GM23248 (cell line): Measurements from ENCODE around the gene STRADA. TPM values are rescaled to one million over a fixed set of nuclear protein-coding genes. Genes with fewer than 3 reads are reported as not detected.

Experiments used
- DNase-seq: peaks from one replicate; pipeline ENCODE4 v3.0.0-alpha.2; 2015
- H2AFZ ChIP-seq: fragments of 200-600 bp; sonication (generic); 2 replicates; pipeline ENCODE4 v1.6.1; 2016; ENCODE audit warnings: antibody characterized with exemption
- H3F3A ChIP-seq: fragments of 200-600 bp; sonication (generic); 2 replicates; pipeline ENCODE4 v1.6.1; 2016; ENCODE audit warnings: mild to moderate bottlenecking, antibody characterized with exemption, mixed run types; ENCODE audit not compliant: insufficient read depth
- H3K27ac ChIP-seq: fragments of 200-600 bp; sonication (generic); 2 replicates; pipeline ENCODE4 v1.5.1; 2016; ENCODE audit warnings: mild to moderate bottlenecking
- H3K27me3 ChIP-seq: fragments of 200-600 bp; sonication (generic); replicated peaks from 2 replicates; pipeline ENCODE4 v1.6.1; 2016; ENCODE audit warnings: mild to moderate bottlenecking; ENCODE audit not compliant: insufficient read depth
- H3K36me3 ChIP-seq: fragments of 200-600 bp; sonication (generic); 2 replicates; pipeline ENCODE4 v1.6.1; 2016; ENCODE audit warnings: low read depth, mild to moderate bottlenecking
- H3K4me1 ChIP-seq: fragments of 200-600 bp; sonication (generic); 2 replicates; pipeline ENCODE4 v1.6.1; 2016; ENCODE audit warnings: mild to moderate bottlenecking; ENCODE audit not compliant: insufficient read depth
- H3K4me2 ChIP-seq: fragments of 200-600 bp; sonication (generic); one replicate; pipeline ENCODE4 v1.6.1; 2016; ENCODE audit warnings: mild to moderate bottlenecking; ENCODE audit not compliant: unreplicated experiment
- H3K4me3 ChIP-seq: fragments of 200-600 bp; sonication (generic); 2 replicates; pipeline ENCODE4 v1.5.1; 2016; ENCODE audit warnings: mild to moderate bottlenecking
- H3K79me2 ChIP-seq: fragments of 200-600 bp; sonication (generic); 2 replicates; pipeline ENCODE4 v1.6.1; 2016; ENCODE audit warnings: mild to moderate bottlenecking; ENCODE audit not compliant: insufficient read depth
- H3K9ac ChIP-seq: fragments of 200-600 bp; sonication (generic); 2 replicates; pipeline ENCODE4 v1.6.1; 2016; ENCODE audit warnings: mild to moderate bottlenecking
- H3K9me2 ChIP-seq: fragments of 200-600 bp; sonication (generic); 2 replicates; pipeline ENCODE4 v1.6.1; 2016; ENCODE audit warnings: mixed run types, mild to moderate bottlenecking, moderate library complexity; ENCODE audit not compliant: insufficient read depth
- H3K9me3 ChIP-seq: fragments of 200-600 bp; sonication (generic); one replicate; pipeline ENCODE4 v1.6.1; 2017; ENCODE audit warnings: low read depth
- H4K20me1 ChIP-seq: fragments of 200-600 bp; sonication (generic); 2 replicates; pipeline ENCODE4 v1.6.0; 2016; ENCODE audit not compliant: insufficient read depth
- EZH2 ChIP-seq: fragments of 200-600 bp; sonication (generic); IDR thresholded peaks from 2 replicates; pipeline ENCODE4 v1.6.1; 2018; ENCODE audit warnings: antibody characterized with exemption, mild to moderate bottlenecking; ENCODE audit not compliant: insufficient read depth, poor library complexity, severe bottlenecking
- EZH2phosphoT487 ChIP-seq: fragments of 200-600 bp; sonication (generic); IDR thresholded peaks from 2 replicates; pipeline ENCODE4 v1.6.1; 2018; ENCODE audit warnings: antibody characterized with exemption, moderate library complexity, mild to moderate bottlenecking, low read depth; ENCODE audit not compliant: insufficient read depth
- WGBS, 2 experiments: methylation state at CpG; one replicate each; pipeline ENCODE4 v1.1.6; 2015 to 2017; ENCODE audit warnings: low lambda C conversion rate in 2 of 2, low coverage in 1 of 2; ENCODE audit errors: missing lambda C conversion rate in 2 of 2; 5-methylcytosine and 5-hydroxymethylcytosine counted together
- in situ Hi-C: fragments of 300-500 bp; cut with MboI; formaldehyde crosslinking; loops from 2 replicates; pipeline ENCODE4 v1.15.0; 2020
- polyA plus RNA-seq: library from polyadenylated mRNA; unstranded; fragments of >200 nt; fragmentation: Nextera tagmentation; extraction: Ambion mirVana; gene quantifications from 2 replicates; pipeline ENCODE4 v1.2.1, GENCODE V29; 2016
- total RNA-seq: library from RNA; depleted of rRNA; stranded (reverse); fragments of >200 nt; shearing (Covaris generic); gene quantifications from 2 replicates; pipeline ENCODE4 v1.2.3, GENCODE V29; 2014

The STRADA gene
- total and polyA plus RNA-seq, 2 experiments from 2014 or later = 15.7 to 22.3 TPM

- H3K27ac ChIP-seq = no peak overlapping the region
- in situ Hi-C loops = no loop called here
- H3K27me3 ChIP-seq = no peaks in the 10 kb centered on the region
- DNase-seq = peak; percentile 61
- peaks cover 16% of the 10 kb centered on the region; the same call in 1 of the 2 replicates for H3F3A ChIP-seq
- 0 out of 2 replicates have a peak, but pooled peaks cover 4% of the 10 kb centered on the region for H3K4me1 ChIP-seq
- H3K79me2 ChIP-seq = no peaks in the 10 kb centered on the region
- no peaks in the 10 kb centered on the region for H4K20me1 ChIP-seq
- H3K36me3 ChIP-seq = no peaks in the 10 kb centered on the region
- H3K9me3 ChIP-seq = no peaks in the 10 kb centered on the region
- WGBS, 2 experiments = 77 to 83% methylated on average over 19 to 22 of the region's 22 CpGs
- no peak overlapping the region for H3K4me3 ChIP-seq
- TF ChIP-seq EZH2phosphoT487 = no peak
- no peak for TF ChIP-seq EZH2
- H3K9ac ChIP-seq = no peak overlapping the region
- no peak overlapping the region for H2AFZ ChIP-seq
- no peak overlapping the region for H3K4me2 ChIP-seq
- H3K9me2 ChIP-seq = no peaks in the 10 kb centered on the region
Measured at GRCh38 chr17:63697341-63698286, 44.0 kb downstream of the STRADA start.

DNA sequence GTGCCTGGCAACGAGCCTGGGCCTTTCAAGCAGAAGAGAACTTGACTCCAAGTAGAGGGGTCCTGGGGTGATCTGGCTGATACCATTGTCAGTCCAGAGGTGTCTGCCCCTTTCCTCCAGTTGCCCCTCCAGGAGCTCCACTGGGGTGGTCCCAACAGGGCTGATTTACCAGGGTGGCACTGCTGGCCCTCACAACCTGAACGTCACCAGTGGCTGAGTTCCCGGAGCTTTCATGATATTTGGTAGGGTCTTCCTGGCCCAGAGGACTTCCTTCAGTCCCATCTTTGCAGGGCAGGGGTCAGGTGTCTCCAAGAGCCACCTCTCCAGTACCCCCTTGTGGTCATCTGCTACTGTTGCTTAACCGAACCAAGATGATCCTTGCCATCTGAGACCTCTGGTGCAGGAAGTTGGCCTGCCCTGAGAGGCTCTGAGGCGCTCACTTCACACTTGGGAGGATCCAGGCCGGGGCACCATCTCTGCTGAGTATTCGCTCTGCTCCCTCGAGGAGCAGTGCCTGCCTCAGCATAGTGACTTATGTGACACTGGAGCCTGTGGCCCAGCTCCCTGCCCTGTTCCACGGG, 45.1 kb downstream of the STRADA start:
- no peaks in the 10 kb centered on the region for H3K9me3 ChIP-seq
- no peaks in the 10 kb centered on the region for H4K20me1 ChIP-seq
- no peaks in the 10 kb centered on the region for H3K27me3 ChIP-seq
- H3K9ac ChIP-seq = no peak overlapping the region
- peak; percentile 60 for DNase-seq
- no peak overlapping the region for H3K4me3 ChIP-seq
- in situ Hi-C loops = no loop called here
- no peak overlapping the region for H2AFZ ChIP-seq
- 61 to 62% methylated on average over 9 of the region's 9 CpGs for WGBS, 2 experiments
- no peaks in the 10 kb centered on the region for H3K36me3 ChIP-seq
- TF ChIP-seq EZH2phosphoT487 (no peak), EZH2 (no peak)
- H3K4me2 ChIP-seq = no peak overlapping the region
- 0 out of 2 replicates have a peak, but pooled peaks cover 3% of the 10 kb centered on the region for H3K4me1 ChIP-seq
- no peaks in the 10 kb centered on the region for H3K9me2 ChIP-seq
- H3K79me2 ChIP-seq = no peaks in the 10 kb centered on the region
- peaks cover 15% of the 10 kb centered on the region; the same call in 1 of the 2 replicates for H3F3A ChIP-seq
- H3K27ac ChIP-seq = no peak overlapping the region

- Histone ChIP-seq H3K4me3 (no peak overlapping the region), H3K9me3 (no peaks in the 10 kb centered on the region), H2AFZ (no peak overlapping the region), H4K20me1 (no peaks in the 10 kb centered on the region), H3K4me2 (no peak overlapping the region), H3K27me3 (no peaks in the 10 kb centered on the region), H3K79me2 (no peaks in the 10 kb centered on the region), H3K4me1 (no peaks in the 10 kb centered on the region), H3F3A (peaks cover 11% of the 10 kb centered on the region; the same call in 1 of the 2 replicates), H3K9ac (no peak overlapping the region), H3K36me3 (no peaks in the 10 kb centered on the region), H3K27ac (no peak overlapping the region), H3K9me2 (no peaks in the 10 kb centered on the region)
- in situ Hi-C loops = no loop called here
- DNase-seq = no peak
- 75 to 86% methylated on average over 6 of the region's 6 CpGs for WGBS, 2 experiments
- TF ChIP-seq EZH2phosphoT487 (no peak), EZH2 (no peak)
Measured at GRCh38 chr17:63695889-63696288, 45.7 kb downstream of the STRADA start.

DNA sequence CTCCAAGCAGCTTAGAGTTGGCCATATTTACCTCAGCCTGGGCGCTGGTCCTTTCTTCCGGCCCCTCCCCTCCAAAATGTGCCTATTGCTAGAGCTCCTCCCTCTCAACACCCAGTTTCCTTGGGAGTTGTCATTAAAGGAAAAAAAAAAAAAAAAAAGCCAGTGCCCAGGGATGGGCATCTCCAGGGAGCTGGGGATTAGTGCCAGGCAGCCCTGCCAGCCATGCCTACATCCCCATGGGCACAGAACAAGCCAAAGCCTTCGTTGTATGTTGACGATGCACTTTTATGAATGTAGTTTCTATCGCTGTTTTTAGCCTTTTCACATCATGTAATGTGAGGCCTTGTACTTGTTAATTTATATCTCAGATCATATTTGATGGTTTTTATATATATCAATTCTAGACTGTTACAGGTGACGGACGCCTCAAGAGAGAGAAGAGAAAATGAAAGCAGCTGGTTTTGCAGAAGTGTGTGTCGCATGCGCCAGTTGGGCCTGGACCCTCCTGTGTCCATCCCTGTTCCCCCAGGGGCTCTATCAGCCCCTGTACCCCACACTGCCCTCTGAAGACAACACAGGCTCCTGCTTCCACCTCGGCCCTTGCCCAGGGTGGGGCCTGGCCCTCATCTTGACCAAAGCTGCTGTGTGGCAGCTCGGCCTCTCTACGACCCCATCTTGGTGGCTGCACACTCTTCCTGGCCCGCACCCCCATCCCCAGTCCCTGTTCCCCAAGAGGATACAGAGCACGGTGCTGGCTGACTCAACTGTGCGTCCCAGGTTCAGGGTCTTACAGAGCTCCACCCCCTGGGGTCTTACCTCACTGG, 46.4 kb downstream of the STRADA start:
- no peaks in the 10 kb centered on the region for H3K27me3 ChIP-seq
- H3K9me3 ChIP-seq = no peaks in the 10 kb centered on the region
- H3K36me3 ChIP-seq = no peaks in the 10 kb centered on the region
- no peaks in the 10 kb centered on the region for H3K4me1 ChIP-seq
- no peaks in the 10 kb centered on the region for H3K9me2 ChIP-seq
- peaks cover 11% of the 10 kb centered on the region; the same call in 1 of the 2 replicates for H3F3A ChIP-seq
- in situ Hi-C loops = no loop called here
- WGBS, 2 experiments = 76 to 78% methylated on average over 15 of the region's 15 CpGs
- H3K79me2 ChIP-seq = no peaks in the 10 kb centered on the region
- no peak overlapping the region for H2AFZ ChIP-seq
- no peak overlapping the region for H3K9ac ChIP-seq
- H4K20me1 ChIP-seq = no peaks in the 10 kb centered on the region
- H3K4me3 ChIP-seq = no peak overlapping the region
- TF ChIP-seq EZH2phosphoT487 (no peak), EZH2 (no peak)
- H3K4me2 ChIP-seq = no peak overlapping the region
- DNase-seq = no peak
- no peak overlapping the region for H3K27ac ChIP-seq
